Caki2 (cell line): ENCODE measurements around the gene PSMD1. TPM values are rescaled to one million over a fixed set of nuclear protein-coding genes. Genes with fewer than 3 reads are reported as not detected.
"Not testable (repeated sequence)": the region's sequence is repeated elsewhere in the genome, so short reads cannot be mapped to it uniquely, and the experiment has no call there.

Source experiments
- DNase-seq: peaks from one replicate; pipeline ENCODE4 v3.0.0-alpha.2; 2015; ENCODE audit warnings: low read depth
- in situ Hi-C: cut with HindIII; loops from 2 replicates; pipeline ENCODE4 v1.10.0; 2016; ENCODE audit warnings: low sequenced_read_pairs, low pct_unique_long_range_greater_than_20kb, mixed read lengths
- total RNA-seq: library from RNA; depleted of rRNA; stranded (reverse); fragments of >200 nt; shearing (Covaris generic); gene quantifications from 2 replicates; pipeline ENCODE4 v1.2.3, GENCODE V29; 2014; ENCODE audit warnings: low replicate concordance; rRNA removed

PSMD1 gene
- total RNA-seq, result 32.6 and 37.6 TPM in 2 replicates

DNA sequence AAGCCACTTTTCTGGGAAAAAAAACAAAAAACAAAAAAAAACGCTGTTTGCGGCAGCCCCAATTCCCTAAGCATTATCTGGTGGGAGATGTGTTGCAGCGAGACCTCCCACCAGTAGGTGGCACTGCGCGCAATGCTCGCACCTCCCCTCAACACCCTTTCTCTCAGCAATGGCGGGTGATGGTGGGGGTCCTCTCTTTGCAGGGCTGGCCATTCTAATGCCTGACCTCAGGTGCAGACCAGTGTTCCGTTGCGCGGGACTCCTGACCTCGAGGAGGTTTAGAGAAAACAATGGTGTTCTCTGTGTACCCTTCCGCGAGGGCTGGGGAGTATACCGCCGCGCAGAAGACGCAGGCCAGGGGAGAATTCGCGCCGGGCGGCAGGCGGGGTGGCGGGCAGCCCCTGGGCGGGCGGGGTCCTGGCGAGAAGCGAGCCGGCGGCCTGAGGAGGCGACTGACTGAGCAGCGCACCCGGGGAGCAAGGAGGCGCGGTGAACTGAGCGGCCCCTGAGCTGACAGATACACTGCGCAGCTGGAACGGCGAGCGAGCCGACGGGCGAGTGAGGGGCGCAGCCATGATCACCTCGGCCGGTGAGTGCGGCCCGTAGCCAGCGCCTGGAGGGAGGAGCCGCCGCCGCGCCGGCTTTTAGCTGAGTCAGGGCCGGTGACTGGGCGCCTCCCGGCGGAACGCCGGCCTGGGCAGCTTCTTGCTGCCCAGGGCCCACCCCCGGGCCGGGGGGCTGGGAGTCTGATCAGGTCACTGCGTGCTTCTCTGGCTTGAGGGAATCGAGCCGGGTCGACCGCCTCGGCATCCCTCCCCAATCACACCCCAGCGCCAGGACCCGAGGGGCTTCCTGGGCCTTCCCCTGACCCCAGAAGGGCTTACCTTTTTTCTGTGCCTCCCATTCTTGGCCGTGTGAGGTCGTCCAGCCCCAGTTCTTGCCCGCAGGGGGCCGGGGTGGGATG, at the start of gene PSMD1:
Gene PSMD1, plus strand, starts transcription at position 415 of the 964 bp plus-strand sequence. Its CDS starts 159 bp downstream, at position 574.
- in situ Hi-C loops, result no loop called here
- DNase-seq, result peak; percentile 87

GRCh38 chr2:231007286-231008098, 49.2 kb upstream of the PSMD1 start:
- in situ Hi-C loops, result no loop called here
- DNase-seq, result no peak

GRCh38 chr2:231008131-231008530, 48.5 kb upstream of the PSMD1 start:
- no peak for DNase-seq
- in situ Hi-C loops, result no loop called here

- in situ Hi-C loops, result no loop called here
Measured at GRCh38 chr2:231009236-231009919, 47.3 kb upstream of the PSMD1 start.

GRCh38 chr2:231010201-231010730, 46.4 kb upstream of the PSMD1 start:
- no peak for DNase-seq
- in situ Hi-C loops, result no loop called here

More at GRCh38 chr2:231009236-231009919, 47.3 kb upstream of the PSMD1 start:
- DNase-seq, result no peak

DNA sequence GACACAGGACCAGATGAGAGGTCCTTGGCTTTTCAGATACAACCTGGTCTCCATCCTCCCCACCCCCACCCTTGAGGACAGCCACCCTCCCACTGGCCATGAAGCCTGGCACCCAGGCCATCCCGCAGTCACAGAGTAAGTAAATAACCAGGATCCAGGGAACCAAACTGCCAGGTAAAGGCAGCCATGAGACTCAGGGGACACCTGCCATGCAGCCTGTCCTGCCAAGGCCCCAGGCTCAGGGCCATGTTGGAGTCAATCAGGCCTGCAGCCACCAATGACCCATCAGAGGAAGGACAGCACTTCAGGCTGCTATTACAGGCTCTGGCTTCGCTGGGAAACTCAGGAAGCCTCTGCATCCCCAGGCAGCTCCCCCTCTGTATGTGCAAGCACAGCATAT, 45.1 kb upstream of the PSMD1 start:
- no peak for DNase-seq
- in situ Hi-C loops, result no loop called here

- in situ Hi-C loops, result no loop called here
- DNase-seq, result no peak
Measured at GRCh38 chr2:231012463-231012862, 44.2 kb upstream of the PSMD1 start.

DNA sequence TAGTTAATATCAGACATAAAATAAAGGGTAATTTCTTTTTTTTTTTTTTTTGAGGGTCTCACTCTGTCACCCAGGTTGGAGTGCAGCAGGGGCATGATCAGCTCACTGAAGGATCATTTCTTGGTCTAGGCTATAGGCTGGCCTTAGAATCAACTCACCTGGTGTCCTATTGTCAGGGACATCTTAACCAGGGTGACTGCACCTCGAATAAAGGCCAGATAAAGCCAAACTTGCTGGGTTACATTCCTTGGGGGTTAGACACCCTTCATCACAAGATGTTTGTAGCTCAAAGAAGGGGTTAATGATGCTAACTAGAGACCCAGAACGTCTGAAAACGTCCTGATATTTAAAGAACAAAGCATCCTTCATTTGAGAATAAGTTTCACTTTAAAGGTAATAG, 42.8 kb upstream of the PSMD1 start:
- DNase-seq, result no peak
- in situ Hi-C loops, result no loop called here

DNA sequence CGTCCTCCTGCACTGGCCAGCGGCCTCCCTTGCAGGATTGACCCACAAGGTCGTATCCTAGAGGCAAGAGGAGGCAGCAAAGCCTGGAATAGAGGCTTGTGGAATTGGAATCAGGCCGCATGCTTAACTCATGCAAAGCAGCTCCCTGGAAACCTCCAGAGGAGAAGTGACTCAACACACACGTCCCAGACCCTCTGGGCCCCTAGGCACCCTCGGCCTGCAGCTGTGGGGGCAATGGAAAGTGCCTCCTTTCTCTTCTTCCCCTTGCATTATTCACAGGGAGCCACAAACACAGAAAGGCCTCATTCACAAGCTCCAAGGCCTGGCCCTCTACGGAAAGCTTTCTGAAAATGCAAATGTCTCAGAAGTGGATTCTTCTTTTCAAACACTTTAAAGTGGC, 41.2 kb upstream of the PSMD1 start:
- DNase-seq, result no peak
- in situ Hi-C loops, result no loop called here

DNA sequence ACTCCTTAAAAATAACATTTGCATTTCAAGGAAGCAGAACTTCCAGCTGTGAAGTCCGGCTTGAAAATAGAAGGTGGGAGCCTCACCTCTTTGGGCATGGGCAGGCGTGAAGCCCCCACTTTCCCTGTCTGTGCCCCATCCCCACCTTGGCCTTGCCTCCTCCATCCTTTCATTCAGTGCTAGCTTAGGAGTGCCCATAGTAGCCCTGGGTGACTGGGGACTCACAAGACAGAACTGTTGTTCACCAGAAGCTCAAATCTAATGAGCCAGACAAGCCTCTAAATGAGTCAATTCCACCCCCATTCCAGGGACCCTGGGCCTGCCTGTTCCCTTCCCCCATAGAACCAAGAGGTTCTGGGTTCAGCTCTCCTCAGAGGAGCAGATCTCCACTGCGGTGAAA, 40.7 kb upstream of the PSMD1 start:
- in situ Hi-C loops, result no loop called here
- DNase-seq, result no peak

- no peak for DNase-seq
- in situ Hi-C loops, result no loop called here
Measured at GRCh38 chr2:231016566-231017230, 40.0 kb upstream of the PSMD1 start.

DNA sequence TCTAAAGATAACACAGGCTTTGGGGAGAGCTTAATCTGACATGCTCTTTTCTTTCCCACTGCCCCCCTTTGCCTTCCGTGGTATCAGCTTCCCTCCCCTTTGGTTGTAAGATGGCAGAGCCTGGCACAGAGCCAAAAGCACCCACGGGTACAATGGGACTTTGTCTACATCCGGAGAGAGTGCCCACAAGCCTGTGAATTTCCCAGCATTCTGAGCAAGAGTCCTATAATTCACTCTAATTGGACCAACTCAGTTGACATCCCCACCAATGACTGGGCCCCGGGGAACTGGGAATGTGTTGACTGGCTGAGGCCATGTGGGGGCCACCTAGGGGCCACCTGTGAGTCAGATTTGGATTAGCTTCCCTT, 39.5 kb upstream of the PSMD1 start:
- in situ Hi-C loops, result no loop called here
- DNase-seq, result peak; percentile 9

- in situ Hi-C loops, result no loop called here
- no peak for DNase-seq
Measured at GRCh38 chr2:231018184-231018583, 38.5 kb upstream of the PSMD1 start.

DNA sequence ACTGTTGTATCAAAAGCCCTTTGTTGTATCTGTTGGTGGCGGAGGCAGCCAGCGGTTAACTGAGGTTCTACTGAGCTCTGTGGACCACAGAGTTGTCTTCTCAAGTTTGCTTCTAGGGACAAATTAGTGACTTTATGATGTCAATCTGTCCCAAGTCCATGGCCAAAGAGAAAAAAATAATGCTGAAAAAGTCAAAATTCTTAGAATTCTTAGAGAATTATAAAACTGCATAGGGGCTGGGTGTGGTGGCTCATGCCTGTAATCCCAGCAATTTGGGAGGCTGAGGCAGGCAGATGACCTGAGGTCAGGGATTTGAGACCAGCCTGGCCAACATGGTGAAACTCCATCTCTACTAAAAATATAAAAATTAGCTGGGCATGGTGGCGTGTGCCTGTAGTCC, 31.6 kb upstream of the PSMD1 start:
- DNase-seq, in situ Hi-C loops: not testable (repeated sequence)

DNA sequence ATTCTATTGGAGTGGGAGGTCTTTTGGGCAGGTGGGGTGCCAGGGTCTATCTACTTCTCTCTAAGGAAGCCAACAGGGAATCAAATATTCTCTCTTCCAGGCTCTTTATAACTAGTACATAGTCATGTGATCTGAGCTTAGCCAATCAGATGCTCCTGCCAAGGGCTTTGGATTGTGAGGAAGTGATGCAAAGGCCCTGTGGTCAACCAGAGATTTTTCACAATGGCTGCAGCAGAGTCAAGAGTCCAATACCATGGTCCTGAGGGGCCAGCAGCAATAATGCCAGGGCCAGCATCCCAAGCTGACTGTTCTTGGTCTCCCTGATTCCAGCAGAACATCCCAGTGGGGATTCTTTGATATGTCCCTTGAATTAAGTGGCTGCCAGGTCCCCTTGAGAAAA, 27.8 kb upstream of the PSMD1 start:
- in situ Hi-C loops, result no loop called here
- DNase-seq, result no peak

DNA sequence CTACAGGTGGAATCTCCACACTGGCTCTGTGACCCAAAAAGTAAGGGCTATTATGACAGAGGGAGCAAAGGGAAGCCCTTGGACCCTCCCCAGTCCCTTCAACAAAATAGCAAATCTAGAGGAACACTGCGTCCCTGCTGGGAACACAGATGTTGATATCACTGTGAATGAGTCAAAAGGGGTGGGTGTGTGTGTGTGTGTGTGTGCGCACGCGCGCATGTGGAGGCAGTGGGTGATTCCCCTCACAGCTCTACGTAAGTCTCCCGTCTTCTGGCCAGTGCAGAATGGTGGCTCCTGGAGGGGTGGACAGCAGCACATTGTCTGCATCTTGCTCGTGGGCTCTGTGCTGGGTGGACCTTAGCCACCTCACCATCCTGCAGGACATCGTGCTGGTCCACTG, 27.1 kb upstream of the PSMD1 start:
- no peak for DNase-seq
- in situ Hi-C loops, result no loop called here

DNA sequence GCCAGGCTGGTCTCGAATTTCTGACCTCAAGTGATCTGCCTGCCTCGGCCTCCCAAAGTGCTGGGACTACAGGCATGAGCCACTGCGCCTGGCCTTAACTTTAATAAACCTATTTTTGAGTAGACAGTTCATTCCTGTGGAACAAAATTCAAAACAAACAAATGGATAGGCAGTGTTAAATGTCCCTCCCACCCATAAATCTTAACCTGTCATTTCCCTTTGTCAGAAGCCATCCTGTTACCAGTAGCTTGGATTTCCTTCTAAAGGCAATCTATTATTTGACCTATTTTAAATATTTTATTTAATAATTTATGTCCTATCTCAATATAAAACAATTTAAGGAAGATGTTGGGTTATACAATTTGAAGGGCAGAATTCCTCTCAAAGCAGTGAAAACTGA, 25.9 kb upstream of the PSMD1 start:
- in situ Hi-C loops, result no loop called here
- no peak for DNase-seq

DNA sequence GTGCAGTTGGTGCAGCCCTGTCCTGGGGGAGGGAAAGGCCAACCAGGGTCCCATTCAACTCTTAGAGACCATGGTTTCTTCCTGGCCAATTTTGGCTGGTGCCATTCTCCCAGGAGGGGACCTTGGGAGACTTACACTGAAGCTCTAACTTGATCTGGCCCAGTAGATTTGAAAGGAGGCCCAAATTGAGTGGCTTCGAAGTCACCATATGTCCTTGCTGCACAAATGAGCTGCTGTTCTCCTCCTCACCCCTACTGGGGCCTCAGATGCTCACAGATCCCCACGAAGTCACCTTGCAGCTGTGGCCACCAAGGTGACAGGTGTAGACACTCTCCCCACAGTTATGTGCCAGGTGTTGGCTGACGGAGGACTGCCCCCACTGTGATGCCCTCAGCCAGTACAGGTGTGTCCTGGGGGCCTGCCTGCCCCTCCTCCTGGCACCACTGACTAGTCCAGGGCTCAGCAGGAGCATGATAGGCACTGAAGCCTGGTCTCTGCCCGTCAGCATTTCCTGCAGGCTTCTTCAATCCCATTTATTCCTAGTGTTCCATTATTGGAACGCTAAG, 24.0 kb upstream of the PSMD1 start:
- in situ Hi-C loops, result no loop called here
- DNase-seq, result no peak
